ENCODE results near the gene LAMP5.

DNA sequence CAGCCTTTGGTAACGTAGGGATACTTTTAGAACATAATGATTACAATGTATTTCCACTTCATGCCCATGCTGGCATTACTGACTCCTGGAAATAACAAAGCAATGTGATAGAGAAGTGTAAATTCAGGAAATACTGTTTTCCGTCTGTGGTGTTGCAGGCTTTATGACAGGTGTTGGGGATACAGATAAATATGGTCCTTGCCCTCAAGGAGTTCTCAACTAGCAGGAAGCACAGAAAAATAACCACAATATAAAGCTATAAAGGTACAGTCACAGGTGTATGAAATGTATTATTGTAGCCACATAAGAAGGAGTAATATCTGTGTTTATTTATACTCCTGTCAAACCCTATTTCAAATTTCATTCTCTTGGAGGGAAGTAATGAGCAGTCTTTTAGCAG, 12.9 kb upstream of the LAMP5 start:
- TF ChIP-seq CTCF (IDR thresholded peaks at IDR 0.05 in 4 of 5, conservative IDR thresholded peaks at IDR 0.05 in 1 of 5) (no peak), POLR2A (IDR thresholded peaks at IDR 0.05) (no peak)
